Measurements from ENCODE around the gene EMX2.

DNA sequence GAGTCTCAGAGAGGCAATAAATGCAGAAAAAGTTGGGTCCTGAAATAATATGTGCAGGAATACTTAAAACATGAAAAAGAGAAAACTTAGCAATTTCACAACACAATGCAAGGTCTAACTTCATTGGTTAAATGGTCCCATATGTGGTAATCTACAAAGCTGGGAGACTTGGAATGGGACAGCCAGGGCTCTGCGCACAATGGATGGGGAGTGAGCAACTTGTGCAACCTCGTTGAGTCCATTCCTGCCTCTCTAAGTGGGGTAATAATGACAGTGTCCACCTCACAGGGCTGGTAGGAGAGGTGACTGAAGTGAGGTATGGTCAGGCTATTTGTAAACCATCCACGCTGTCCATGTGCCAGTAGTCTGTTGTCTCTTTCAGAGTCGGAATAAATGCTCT is 11.8 kb upstream of the EMX2 start:
- TF ChIP-seq, protein P1, sequence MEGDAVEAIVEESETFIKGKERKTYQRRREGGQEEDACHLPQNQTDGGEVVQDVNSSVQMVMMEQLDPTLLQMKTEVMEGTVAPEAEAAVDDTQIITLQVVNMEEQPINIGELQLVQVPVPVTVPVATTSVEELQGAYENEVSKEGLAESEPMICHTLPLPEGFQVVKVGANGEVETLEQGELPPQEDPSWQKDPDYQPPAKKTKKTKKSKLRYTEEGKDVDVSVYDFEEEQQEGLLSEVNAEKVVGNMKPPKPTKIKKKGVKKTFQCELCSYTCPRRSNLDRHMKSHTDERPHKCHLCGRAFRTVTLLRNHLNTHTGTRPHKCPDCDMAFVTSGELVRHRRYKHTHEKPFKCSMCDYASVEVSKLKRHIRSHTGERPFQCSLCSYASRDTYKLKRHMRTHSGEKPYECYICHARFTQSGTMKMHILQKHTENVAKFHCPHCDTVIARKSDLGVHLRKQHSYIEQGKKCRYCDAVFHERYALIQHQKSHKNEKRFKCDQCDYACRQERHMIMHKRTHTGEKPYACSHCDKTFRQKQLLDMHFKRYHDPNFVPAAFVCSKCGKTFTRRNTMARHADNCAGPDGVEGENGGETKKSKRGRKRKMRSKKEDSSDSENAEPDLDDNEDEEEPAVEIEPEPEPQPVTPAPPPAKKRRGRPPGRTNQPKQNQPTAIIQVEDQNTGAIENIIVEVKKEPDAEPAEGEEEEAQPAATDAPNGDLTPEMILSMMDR (IDR thresholded peaks at IDR 0.05) = no peak
- no peak for TF ChIP-seq POLR2A (IDR thresholded peaks at IDR 0.05)

Data from prostate gland (tissue), 2 donors.